HepG2 (cell line): ENCODE data around the gene GLIS1.

Experiments used
- BHLHE40 ChIP-seq: IDR thresholded peaks from 2 replicates; pipeline ENCODE4 v1.6.1; 2011; ENCODE audit warnings: low read length, improper control_type of control experiment
- FOXM1 ChIP-seq: sonication (generic); formaldehyde crosslinking; IDR thresholded peaks from 2 replicates; pipeline ENCODE4 v1.5.0; 2020; ENCODE audit warnings: missing genetic modification reagents
- MED13 ChIP-seq: sonication (generic); formaldehyde crosslinking; IDR thresholded peaks from 2 replicates; pipeline ENCODE4 v1.5.0; 2020; ENCODE audit warnings: missing genetic modification reagents
- MLXIP ChIP-seq: sonication (generic); formaldehyde crosslinking; IDR thresholded peaks from 2 replicates; pipeline ENCODE4 v1.9.0; 2021; ENCODE audit warnings: missing genetic modification reagents, borderline replicate concordance
- RAD21 ChIP-seq: fragments of 450-650 bp; formaldehyde crosslinking; IDR thresholded peaks from 2 replicates; pipeline ENCODE4 v1.5.0; 2020; ENCODE audit warnings: mild to moderate bottlenecking
- ZNF777 ChIP-seq: sonication (generic); formaldehyde crosslinking; IDR thresholded peaks from 2 replicates; pipeline ENCODE4 v1.4.0; 2020; ENCODE audit warnings: missing genetic modification reagents
- ZZZ3 ChIP-seq: sonication (generic); formaldehyde crosslinking; IDR thresholded peaks from 2 replicates; pipeline ENCODE4 v1.4.0; 2020; ENCODE audit warnings: missing genetic modification reagents, mild to moderate bottlenecking, borderline replicate concordance
- TF ChIP-seq, protein P1 (sequence below): fragments of 450-650 bp; IDR thresholded peaks from 2 replicates; pipeline ENCODE4 v1.6.1; 2017

DNA sequence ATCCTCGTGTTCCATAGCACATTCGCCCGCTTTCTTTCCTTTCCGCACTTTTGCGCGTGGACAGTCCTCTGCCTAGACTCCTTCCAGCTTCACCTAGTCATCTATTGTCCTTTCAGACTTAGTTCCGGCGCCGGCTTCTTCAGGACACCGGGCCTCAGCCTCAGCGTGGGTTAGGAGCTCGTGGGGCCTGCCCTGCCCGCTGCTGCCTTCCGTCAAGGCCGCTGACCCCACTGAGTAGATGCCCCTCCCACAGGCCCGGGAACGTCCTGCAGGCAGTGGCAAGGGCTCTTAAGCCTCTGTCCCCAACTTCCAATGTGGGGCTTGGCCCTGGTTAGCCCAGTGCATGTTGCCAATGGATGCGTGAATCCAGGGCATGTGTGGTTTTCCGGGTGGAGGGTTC lies 268.4 kb downstream of the GLIS1 start:
- TF ChIP-seq MED13 (no peak), ZNF777 (no peak), RAD21 (no peak), ZZZ3 (CRISPR knock-in tag) (no peak), FOXM1 (CRISPR knock-in tag) (no peak), MLXIP (CRISPR knock-in tag) (no peak), BHLHE40 (no peak)
- TF ChIP-seq, protein P1, sequence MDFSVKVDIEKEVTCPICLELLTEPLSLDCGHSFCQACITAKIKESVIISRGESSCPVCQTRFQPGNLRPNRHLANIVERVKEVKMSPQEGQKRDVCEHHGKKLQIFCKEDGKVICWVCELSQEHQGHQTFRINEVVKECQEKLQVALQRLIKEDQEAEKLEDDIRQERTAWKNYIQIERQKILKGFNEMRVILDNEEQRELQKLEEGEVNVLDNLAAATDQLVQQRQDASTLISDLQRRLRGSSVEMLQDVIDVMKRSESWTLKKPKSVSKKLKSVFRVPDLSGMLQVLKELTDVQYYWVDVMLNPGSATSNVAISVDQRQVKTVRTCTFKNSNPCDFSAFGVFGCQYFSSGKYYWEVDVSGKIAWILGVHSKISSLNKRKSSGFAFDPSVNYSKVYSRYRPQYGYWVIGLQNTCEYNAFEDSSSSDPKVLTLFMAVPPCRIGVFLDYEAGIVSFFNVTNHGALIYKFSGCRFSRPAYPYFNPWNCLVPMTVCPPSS: no peak
